ENCODE results near the gene DDX46. TPM values are rescaled to one million over a fixed set of nuclear protein-coding genes. Genes with fewer than 3 reads are reported as not detected.
"Not testable (repeated sequence)": the region's sequence is repeated elsewhere in the genome, so short reads cannot be mapped to it uniquely, and the experiment has no call there.

DDX46 gene
- total and polyA plus RNA-seq, 7 donors: 11.4 to 53.6 (median 35.0) TPM

DNA sequence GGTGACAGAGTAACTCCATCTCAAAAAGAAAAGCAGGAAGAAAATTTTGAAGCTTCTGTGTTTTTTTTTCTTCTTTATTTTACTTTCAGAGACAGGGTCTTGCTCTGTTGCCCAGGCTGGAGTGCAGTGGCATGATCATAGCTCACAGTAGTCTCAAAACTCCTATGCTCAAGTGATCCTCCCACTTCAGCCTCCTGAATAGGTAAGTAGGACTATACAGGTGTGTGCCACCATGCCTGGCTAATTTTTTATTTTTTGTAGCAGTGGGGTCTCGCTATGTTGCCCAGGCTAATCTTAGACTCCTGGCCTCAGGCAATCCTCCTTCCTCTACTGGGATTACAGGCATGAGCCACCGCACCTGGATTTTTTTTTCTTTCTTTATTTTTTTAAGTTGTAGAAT lies 77.0 kb downstream of the DDX46 start:
- intact Hi-C loops (cut with DNase I): no loop called here
- H3K27ac ChIP-seq: no peak overlapping the region
- peaks cover 0 to 70% (median 7%) of the 10 kb centered on the region in 4 donors for H3K36me3 ChIP-seq

GRCh38 chr5:134837530-134838181 lies 79.1 kb downstream of the DDX46 start:
- intact Hi-C loops (cut with DNase I): no loop called here
- TF ChIP-seq POLR2A (IDR thresholded peaks at IDR 0.05) (no peak), EP300 (IDR thresholded peaks at IDR 0.05) (no peak), POLR2AphosphoS5 (IDR thresholded peaks at IDR 0.05) (no peak)
- TF ChIP-seq, protein P1, sequence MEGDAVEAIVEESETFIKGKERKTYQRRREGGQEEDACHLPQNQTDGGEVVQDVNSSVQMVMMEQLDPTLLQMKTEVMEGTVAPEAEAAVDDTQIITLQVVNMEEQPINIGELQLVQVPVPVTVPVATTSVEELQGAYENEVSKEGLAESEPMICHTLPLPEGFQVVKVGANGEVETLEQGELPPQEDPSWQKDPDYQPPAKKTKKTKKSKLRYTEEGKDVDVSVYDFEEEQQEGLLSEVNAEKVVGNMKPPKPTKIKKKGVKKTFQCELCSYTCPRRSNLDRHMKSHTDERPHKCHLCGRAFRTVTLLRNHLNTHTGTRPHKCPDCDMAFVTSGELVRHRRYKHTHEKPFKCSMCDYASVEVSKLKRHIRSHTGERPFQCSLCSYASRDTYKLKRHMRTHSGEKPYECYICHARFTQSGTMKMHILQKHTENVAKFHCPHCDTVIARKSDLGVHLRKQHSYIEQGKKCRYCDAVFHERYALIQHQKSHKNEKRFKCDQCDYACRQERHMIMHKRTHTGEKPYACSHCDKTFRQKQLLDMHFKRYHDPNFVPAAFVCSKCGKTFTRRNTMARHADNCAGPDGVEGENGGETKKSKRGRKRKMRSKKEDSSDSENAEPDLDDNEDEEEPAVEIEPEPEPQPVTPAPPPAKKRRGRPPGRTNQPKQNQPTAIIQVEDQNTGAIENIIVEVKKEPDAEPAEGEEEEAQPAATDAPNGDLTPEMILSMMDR (IDR thresholded peaks at IDR 0.05): no peak
- no peak for DNase-seq
- Histone ChIP-seq H3K4me3 (no peak overlapping the region), H3K27ac (no peak overlapping the region), H3K9me3 (no peaks in the 10 kb centered on the region), H3K36me3 (peaks cover 0 to 62% (median 8%) of the 10 kb centered on the region in 4 donors), H3K4me1 (no peaks in the 10 kb centered on the region), H3K27me3 (no peaks in the 10 kb centered on the region)
- 16 to 72% methylated on average over 3 of the region's 3 CpGs for WGBS, 2 donors

More for the DNA sequence above, 77.0 kb downstream of the DDX46 start:
- WGBS, 2 donors: 96 to 98% methylated on average over 2 of the region's 2 CpGs
- H3K4me3 ChIP-seq: no peak overlapping the region
- H3K27me3 ChIP-seq: no peaks in the 10 kb centered on the region
- no peaks in the 10 kb centered on the region for H3K4me1 ChIP-seq
- H3K9me3 ChIP-seq: no peaks in the 10 kb centered on the region
- TF ChIP-seq EP300 (IDR thresholded peaks at IDR 0.05): no peak
- TF ChIP-seq POLR2AphosphoS5 (IDR thresholded peaks at IDR 0.05): no peak
- TF ChIP-seq POLR2A (IDR thresholded peaks at IDR 0.05): no peak
- TF ChIP-seq, protein P1 (IDR thresholded peaks at IDR 0.05): no peak
- DNase-seq: no peak

DNA sequence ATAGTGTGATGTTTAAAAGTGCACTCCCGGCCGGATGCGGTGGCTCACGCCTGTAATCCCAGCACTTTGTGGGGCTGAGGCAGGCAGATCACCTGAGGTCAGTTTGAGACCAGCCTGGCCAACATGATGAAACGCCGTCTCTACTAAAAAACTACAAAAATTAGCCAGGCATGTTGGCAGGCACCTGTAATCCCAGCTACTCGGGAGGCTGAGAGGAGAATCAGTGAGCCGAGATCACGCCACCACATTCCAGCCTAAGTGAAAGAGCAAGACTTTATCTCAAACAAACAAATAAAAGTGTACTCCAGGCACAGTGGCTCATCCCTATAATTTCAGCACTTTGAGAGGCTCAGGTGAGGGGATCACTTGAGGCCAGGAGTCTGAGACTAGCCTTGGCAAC lies 79.8 kb downstream of the DDX46 start:
- intact Hi-C loops (cut with DNase I); H3K9me3 ChIP-seq; H3K4me1 ChIP-seq; H3K27ac ChIP-seq; H3K27me3 ChIP-seq; H3K4me3 ChIP-seq; DNase-seq: not testable (repeated sequence)
- H3K36me3 ChIP-seq: peaks cover 0 to 58% (median 8%) of the 10 kb centered on the region in 4 donors
- 84 to 93% methylated on average over 9 of the region's 9 CpGs for WGBS, 2 donors

DNA sequence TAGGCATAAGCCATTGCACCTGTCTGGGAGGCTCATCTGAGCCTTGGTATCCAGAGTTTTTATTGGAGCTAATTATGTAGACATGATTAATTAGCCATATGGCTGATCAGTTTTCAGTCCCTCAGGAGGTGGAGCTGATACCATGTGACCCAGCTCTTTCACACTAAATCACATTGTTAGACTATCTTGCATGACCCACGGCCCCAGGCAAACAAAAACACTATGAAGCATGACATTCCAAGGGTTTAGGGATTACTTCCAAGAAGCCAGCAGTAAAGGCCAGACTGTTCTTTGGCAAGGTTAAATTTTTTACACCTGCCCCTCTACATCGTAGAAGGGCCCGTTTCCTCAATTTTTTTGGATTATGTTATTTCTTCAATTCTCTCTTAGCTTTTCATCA lies 82.2 kb downstream of the DDX46 start:
- peaks cover 0 to 7% (median 2%) of the 10 kb centered on the region in 4 donors for H3K4me1 ChIP-seq
- TF ChIP-seq, protein P1 (IDR thresholded peaks at IDR 0.05): no peak
- TF ChIP-seq POLR2A (IDR thresholded peaks at IDR 0.05) (no peak), POLR2AphosphoS5 (IDR thresholded peaks at IDR 0.05) (no peak)
- H3K27ac ChIP-seq: no peak overlapping the region
- intact Hi-C loops (cut with DNase I): no loop called here
- H3K4me3 ChIP-seq: no peak overlapping the region
- H3K27me3 ChIP-seq: no peaks in the 10 kb centered on the region
- 93% methylated on average over 3 of the region's 3 CpGs for WGBS, 2 donors
- DNase-seq: no peak
- H3K9me3 ChIP-seq: no peaks in the 10 kb centered on the region
- H3K36me3 ChIP-seq: peaks cover 0 to 35% (median 8%) of the 10 kb centered on the region in 4 donors

DNA sequence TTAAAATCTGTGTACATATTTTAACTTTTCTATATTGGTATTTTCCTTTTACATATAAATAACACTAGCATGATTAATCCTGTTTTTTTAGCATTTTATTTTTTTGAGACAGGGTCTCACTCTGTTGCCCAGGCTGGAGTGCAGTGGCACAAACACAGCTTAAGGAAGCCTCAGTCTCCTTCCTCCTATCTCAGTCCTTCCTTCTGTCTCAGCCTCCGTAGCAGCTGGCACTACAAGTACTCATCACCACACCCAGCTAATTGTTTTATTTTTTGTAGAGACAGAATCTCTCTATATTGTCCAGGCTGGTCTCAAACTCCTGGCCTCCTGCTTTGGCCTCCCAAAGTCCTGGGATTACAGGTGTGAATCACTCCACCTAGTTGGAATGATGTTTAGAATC lies 85.7 kb downstream of the DDX46 start:
- intact Hi-C loops (cut with DNase I): no loop called here
- 34 to 69% methylated on average over 1 of the region's 1 CpG for WGBS, 2 donors
- peaks cover 0 to 29% (median 25%) of the 10 kb centered on the region in 4 donors for H3K4me1 ChIP-seq
- TF ChIP-seq POLR2A (IDR thresholded peaks at IDR 0.05) (no peak), EP300 (IDR thresholded peaks at IDR 0.05) (no peak), POLR2AphosphoS5 (IDR thresholded peaks at IDR 0.05) (no peak)
- TF ChIP-seq, protein P1 (IDR thresholded peaks at IDR 0.05): no peak
- no peak for DNase-seq
- H3K9me3 ChIP-seq: no peaks in the 10 kb centered on the region
- peaks cover 0 to 16% (median 8%) of the 10 kb centered on the region in 4 donors for H3K36me3 ChIP-seq
- H3K27ac ChIP-seq: no peak overlapping the region
- no peak overlapping the region for H3K4me3 ChIP-seq
- H3K27me3 ChIP-seq: no peaks in the 10 kb centered on the region

Data from sigmoid colon (tissue), 7 donors.